ENCODE measurements around the gene FAM229A.

DNA sequence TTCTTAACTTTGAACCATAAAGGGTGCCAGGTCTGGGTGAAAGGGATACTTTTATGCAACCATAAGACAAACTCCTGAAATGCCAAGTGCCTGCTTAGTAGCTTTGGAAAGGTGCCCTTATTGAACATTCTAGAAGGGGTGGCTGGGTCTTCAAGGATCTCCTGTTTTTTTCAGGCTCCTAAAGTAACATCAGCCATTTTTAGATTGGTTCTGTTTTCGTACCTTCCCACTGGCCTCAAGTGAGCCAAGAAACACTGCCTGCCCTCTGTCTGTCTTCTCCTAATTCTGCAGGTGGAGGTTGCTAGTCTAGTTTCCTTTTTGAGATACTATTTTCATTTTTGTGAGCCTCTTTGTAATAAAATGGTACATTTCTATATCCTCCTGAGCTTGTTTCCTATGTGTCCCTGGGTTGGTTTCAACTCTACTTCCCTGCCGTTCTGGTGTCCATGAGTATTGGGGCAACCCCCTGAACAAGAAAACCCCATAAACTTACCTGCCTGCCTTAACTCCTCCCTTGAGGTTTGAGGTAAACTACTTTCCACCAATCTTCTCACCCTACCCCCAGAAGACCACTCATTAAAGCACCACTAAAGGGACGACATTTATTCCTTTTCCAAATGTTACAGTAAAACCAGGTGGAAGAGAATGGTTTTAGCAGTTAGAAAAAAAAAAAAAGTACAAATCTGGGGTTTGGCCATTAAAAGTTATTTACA, 28.9 kb downstream of the FAM229A start:
- TF ChIP-seq, protein P1, sequence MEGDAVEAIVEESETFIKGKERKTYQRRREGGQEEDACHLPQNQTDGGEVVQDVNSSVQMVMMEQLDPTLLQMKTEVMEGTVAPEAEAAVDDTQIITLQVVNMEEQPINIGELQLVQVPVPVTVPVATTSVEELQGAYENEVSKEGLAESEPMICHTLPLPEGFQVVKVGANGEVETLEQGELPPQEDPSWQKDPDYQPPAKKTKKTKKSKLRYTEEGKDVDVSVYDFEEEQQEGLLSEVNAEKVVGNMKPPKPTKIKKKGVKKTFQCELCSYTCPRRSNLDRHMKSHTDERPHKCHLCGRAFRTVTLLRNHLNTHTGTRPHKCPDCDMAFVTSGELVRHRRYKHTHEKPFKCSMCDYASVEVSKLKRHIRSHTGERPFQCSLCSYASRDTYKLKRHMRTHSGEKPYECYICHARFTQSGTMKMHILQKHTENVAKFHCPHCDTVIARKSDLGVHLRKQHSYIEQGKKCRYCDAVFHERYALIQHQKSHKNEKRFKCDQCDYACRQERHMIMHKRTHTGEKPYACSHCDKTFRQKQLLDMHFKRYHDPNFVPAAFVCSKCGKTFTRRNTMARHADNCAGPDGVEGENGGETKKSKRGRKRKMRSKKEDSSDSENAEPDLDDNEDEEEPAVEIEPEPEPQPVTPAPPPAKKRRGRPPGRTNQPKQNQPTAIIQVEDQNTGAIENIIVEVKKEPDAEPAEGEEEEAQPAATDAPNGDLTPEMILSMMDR (IDR thresholded peaks at IDR 0.05; ENCODE audit: low read depth, low read length, missing input control) = no peak
- TF ChIP-seq TAF1 (conservative IDR thresholded peaks at IDR 0.05) (no peak), YY1 (IDR thresholded peaks at IDR 0.05) (no peak)
- TF ChIP-seq, protein P2, sequence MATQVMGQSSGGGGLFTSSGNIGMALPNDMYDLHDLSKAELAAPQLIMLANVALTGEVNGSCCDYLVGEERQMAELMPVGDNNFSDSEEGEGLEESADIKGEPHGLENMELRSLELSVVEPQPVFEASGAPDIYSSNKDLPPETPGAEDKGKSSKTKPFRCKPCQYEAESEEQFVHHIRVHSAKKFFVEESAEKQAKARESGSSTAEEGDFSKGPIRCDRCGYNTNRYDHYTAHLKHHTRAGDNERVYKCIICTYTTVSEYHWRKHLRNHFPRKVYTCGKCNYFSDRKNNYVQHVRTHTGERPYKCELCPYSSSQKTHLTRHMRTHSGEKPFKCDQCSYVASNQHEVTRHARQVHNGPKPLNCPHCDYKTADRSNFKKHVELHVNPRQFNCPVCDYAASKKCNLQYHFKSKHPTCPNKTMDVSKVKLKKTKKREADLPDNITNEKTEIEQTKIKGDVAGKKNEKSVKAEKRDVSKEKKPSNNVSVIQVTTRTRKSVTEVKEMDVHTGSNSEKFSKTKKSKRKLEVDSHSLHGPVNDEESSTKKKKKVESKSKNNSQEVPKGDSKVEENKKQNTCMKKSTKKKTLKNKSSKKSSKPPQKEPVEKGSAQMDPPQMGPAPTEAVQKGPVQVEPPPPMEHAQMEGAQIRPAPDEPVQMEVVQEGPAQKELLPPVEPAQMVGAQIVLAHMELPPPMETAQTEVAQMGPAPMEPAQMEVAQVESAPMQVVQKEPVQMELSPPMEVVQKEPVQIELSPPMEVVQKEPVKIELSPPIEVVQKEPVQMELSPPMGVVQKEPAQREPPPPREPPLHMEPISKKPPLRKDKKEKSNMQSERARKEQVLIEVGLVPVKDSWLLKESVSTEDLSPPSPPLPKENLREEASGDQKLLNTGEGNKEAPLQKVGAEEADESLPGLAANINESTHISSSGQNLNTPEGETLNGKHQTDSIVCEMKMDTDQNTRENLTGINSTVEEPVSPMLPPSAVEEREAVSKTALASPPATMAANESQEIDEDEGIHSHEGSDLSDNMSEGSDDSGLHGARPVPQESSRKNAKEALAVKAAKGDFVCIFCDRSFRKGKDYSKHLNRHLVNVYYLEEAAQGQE (IDR thresholded peaks at IDR 0.05) = no peak
- TF ChIP-seq, protein P3, sequence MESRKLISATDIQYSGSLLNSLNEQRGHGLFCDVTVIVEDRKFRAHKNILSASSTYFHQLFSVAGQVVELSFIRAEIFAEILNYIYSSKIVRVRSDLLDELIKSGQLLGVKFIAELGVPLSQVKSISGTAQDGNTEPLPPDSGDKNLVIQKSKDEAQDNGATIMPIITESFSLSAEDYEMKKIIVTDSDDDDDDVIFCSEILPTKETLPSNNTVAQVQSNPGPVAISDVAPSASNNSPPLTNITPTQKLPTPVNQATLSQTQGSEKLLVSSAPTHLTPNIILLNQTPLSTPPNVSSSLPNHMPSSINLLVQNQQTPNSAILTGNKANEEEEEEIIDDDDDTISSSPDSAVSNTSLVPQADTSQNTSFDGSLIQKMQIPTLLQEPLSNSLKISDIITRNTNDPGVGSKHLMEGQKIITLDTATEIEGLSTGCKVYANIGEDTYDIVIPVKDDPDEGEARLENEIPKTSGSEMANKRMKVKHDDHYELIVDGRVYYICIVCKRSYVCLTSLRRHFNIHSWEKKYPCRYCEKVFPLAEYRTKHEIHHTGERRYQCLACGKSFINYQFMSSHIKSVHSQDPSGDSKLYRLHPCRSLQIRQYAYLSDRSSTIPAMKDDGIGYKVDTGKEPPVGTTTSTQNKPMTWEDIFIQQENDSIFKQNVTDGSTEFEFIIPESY (IDR thresholded peaks at IDR 0.05) = no peak
